ENCODE data around the gene ZFC3H1. TPM values are rescaled to one million over a fixed set of nuclear protein-coding genes. Genes with fewer than 3 reads are reported as not detected.

The ZFC3H1 gene
- total and polyA plus RNA-seq, 2 of the 8 experiments (the other 6 are each of a cell fraction or from before 2014, with no cell fraction given) = 20.0 to 32.4 TPM

DNA sequence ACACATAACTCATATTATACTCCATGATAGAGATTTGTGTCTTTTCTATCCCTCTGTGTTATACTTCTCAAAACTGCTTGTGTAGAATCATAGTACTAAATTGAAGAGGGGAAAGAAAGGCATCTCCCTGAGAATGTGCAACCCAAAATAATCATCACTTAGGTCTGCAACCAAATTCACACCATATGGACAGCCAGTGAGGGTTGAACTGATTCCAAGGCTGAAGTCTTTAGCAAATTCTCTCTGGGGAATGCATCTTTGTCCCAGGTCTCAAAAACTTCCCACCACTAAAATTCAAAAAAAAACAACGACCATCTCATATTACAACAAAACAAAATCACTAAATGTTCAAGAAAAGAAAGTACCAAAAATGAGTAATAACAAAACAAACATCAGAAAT, 11.0 kb downstream of the ZFC3H1 start (continued):
- TF ChIP-seq CHD7 (IDR thresholded peaks at IDR 0.05; ENCODE audit: insufficient replicate concordance, low read length) (no peak), RNF2 (IDR thresholded peaks at IDR 0.05; ENCODE audit: borderline replicate concordance, low read depth, low read length, missing control alignments, poor library complexity, severe bottlenecking) (no peak), BCL11A (IDR thresholded peaks at IDR 0.05; ENCODE audit: low read depth in 2 of 2, low read length in 2 of 2) (no peak)
- TF ChIP-seq, protein P1, sequence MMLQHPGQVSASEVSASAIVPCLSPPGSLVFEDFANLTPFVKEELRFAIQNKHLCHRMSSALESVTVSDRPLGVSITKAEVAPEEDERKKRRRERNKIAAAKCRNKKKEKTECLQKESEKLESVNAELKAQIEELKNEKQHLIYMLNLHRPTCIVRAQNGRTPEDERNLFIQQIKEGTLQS (IDR thresholded peaks at IDR 0.05; ENCODE audit: insufficient read depth, low read depth, low read length) = no peak

Data from H1 (cell line).